ENCODE data around the gene CALD1.

Gene CALD1

DNA sequence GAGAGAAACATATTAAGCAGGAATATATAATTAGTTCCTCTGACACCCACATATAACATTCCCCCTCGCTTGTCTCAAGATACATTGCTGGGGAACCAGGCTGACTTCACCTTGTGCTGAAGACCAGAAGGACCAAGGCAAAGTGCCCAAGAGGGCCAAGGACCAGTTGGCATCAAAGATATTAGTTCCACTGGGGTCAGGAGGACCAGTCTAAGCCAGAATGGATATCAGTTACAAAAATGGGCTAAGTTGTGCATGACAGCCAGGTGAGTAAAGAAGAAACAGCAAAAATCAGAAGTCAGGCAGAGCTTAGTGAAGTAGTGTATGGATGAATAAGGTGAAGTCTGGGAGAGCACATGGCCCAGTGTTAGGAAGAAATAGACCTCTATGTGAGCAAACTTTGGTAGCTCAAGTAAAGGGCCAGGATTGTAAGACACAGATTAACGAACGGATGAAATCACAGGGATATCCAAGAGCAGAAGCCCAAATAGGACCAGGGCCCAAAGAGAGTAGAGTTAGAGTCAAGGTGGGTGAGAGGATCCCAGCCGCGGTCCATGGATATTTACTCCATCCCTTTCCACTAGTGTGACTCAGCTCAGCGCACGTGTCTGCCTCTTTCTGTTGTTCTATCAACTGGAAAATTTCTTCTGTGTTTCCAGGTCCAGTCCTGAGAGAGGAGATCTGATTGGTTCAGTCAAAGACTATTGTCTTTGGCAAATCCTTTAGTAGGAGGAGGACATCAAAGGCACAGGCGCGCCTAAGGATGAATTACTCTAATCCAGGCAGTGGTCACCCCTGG lies 5.0 kb downstream of the CALD1 start:
- no peak overlapping the region for H3K27ac ChIP-seq

DNA sequence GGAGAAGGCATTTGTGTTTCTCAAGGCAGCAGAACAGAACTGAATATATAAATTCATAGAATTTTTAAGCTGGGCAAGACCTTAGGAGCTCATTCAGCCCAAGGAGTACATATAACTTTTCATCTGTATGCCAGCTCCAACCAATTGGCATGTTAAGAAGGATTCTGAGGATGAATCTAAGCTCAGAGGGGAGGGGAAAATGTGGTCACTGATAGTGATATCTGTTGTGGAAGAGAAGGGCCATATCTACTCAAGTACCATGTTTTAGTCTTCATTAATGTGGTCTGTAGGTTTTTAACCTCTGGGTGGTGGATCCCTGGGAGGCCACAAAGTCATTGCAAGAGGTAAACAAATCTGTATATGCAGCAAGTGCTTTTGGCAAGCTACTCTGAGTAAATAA lies 6.4 kb downstream of the CALD1 start:
- no peak for DNase-seq (ENCODE audit: low read depth, low spot score)
- no peak overlapping the region for H3K27ac ChIP-seq

More for the DNA sequence above, 5.0 kb downstream of the CALD1 start:
- DNase-seq (ENCODE audit: low read depth, low spot score): no peak

- H3K27ac ChIP-seq: no peak overlapping the region
Observed at GRCh38 chr7:134787064-134787463, 7.6 kb downstream of the CALD1 start.

DNA sequence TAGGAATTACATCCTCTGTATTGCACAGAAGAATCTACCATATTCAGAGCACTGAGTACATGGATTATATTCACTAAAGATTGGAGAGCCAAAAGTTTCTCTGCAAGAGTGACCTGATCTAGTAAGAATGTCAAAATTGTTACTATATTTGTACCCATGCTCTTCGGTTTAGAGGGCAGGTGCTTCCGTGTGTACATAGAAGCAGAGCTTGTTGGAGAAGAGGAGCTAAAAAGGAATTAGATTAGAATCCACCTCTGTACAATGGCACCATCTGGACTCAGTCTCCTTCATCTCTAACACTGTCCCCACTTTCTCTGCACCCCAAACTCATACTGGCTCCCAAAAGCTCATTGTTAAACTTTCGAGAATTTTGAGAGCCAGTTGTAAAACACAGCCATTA lies 8.3 kb downstream of the CALD1 start:
- H3K27ac ChIP-seq: no peak overlapping the region
- no peak for DNase-seq (ENCODE audit: low read depth, low spot score)

More at GRCh38 chr7:134787064-134787463, 7.6 kb downstream of the CALD1 start:
- no peak for DNase-seq (ENCODE audit: low read depth, low spot score)

GRCh38 chr7:134788191-134788590 lies 8.8 kb downstream of the CALD1 start:
- H3K27ac ChIP-seq: no peak overlapping the region
- DNase-seq (ENCODE audit: low read depth, low spot score): no peak

DNA sequence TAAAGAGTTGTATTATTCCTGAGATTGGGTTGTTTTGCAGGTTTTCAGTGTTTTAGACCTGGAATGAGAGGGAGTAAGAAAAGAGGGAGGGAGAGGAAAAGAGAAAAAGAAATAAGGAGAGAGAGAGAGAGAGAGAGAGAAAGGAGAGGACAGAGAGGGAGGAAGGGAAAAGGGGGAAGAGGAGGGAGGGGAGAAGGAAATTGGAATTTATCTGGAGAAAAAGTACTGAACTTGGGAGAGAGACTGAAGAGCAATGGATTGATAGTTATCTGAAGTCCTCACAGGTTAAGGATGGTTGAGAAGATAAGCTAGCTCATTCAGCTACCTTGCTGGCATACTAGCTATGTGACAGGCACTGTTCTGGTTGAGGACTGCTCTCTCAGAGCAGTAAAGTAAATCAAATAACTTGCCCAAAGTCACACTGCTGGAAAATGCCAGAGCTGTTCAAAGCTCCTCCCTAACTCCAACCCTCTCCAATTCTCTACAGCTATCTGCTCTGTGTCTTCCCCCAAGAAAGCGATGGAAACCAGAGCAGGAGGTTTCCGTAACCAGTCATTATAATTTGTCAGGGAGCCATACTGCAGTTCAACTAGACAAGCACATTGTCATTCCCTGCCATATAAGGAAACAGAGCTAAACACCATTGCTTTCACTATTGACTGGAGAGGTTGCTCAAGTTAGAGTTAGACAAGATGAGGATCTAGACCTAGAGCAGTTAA lies 10.7 kb downstream of the CALD1 start:
- DNase-seq (ENCODE audit: low read depth, low spot score): no peak
- H3K27ac ChIP-seq: no peak overlapping the region

DNA sequence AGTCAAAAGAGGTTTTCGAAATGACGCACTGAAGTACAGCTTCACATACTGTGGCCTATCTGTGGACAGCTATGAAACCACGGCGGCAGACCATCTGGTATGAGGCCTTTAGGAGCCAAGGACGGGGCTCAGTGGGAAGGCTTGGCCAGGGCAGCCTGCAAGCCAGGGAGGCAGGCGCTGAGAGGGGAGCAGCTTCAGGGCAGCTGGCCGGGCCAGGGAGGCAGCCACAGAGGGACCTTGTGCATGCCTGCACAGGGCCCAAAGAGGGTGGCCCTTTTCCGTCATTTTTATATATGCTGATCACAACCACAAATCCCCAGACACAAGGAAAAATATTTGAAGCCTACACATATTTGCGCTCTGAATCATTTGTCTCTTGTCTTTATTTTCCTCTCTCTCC lies 13.5 kb downstream of the CALD1 start:
- H3K27ac ChIP-seq: no peak overlapping the region

DNA sequence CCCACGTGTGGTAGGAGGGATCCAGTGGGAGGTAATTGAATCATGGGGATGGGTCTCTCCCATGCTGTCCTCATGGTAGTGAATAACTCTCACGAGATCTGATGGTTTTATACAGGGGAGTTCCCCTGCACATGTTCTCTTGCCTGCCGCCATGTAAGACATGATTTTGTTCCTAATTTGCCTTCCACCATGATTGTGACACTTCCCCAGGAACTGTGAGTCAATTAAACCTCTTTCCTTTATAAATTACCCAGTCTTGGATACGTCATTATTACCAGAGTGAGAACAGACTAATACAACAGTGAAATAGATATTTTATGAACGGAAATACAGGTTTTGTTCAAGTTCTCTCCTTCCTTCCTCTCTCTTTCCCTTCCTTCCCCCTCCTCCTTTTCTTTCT lies 15.8 kb downstream of the CALD1 start:
- no peak overlapping the region for H3K27ac ChIP-seq
- DNase-seq (ENCODE audit: low read depth, low spot score): no peak

More for the DNA sequence above, 13.5 kb downstream of the CALD1 start:
- DNase-seq (ENCODE audit: low read depth, low spot score): no peak

GRCh38 chr7:134798155-134798554 lies 18.7 kb downstream of the CALD1 start:
- H3K27ac ChIP-seq: no peak overlapping the region
- no peak for DNase-seq (ENCODE audit: low read depth, low spot score)

DNA sequence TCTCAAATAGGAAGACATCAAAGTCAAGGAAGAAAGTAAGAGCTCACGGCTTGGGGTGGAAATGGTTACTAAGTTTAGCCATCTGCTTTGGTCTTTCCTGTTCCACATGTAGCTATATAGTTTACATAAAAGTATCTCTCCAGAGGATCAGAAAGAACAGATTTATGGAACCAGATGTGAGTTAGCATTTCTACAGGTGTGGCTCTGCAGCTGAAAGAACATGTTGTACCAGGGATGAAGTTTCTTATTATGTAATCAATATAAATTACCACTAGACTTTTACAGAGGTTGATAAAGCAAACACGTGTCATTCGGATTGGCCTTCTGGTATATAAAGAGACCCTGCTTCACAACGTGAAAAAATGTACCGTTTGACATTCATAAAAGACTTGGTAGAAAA lies 19.9 kb downstream of the CALD1 start:
- no peak overlapping the region for H3K27ac ChIP-seq
- DNase-seq (ENCODE audit: low read depth, low spot score): no peak

GRCh38 chr7:134802762-134803161 lies 23.3 kb downstream of the CALD1 start:
- no peak for DNase-seq (ENCODE audit: low read depth, low spot score)
- H3K27ac ChIP-seq: no peak overlapping the region

DNA sequence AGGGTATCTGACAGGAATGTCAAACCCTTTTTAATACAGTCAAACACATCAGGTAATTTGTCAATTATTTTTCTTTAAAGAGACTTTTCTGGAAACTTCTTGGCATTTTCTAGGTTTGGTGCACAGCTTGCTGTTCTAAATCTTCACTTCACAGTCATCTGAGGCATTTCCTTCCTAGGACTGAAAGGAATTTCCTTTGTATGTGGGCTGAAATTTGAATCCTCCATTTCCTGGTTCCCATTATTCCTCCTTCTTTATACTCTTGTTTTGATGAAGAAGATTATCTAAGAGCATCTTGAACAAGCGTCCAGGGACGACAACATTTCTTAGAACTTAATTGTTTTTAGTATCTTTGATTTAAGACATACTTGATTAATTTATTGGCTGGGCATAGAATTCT lies 24.9 kb downstream of the CALD1 start:
- no peak overlapping the region for H3K27ac ChIP-seq
- no peak for DNase-seq (ENCODE audit: low read depth, low spot score)

DNA sequence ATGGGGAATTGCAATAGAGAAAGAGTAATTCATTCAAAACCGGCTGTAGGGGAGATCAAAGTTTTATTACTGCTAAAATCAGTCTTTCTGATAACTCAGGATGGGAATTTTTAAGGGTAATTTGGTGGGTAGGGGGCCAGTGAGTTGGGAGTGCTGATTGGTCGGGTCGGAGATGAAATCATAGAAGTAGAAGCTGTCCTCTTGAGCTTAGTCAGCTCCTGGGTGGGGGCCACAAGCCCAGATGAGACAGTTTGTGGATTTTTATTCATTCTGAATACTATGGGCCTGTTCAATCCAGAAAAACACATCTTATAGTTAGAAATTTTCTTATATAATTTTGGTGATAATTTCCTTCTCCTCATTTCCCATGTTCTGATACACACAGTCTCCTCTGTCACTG lies 25.4 kb downstream of the CALD1 start:
- H3K27ac ChIP-seq: no peak overlapping the region
- no peak for DNase-seq (ENCODE audit: low read depth, low spot score)

GRCh38 chr7:134806197-134806596 lies 26.8 kb downstream of the CALD1 start:
- H3K27ac ChIP-seq: no peak overlapping the region
- no peak for DNase-seq (ENCODE audit: low read depth, low spot score)

DNA sequence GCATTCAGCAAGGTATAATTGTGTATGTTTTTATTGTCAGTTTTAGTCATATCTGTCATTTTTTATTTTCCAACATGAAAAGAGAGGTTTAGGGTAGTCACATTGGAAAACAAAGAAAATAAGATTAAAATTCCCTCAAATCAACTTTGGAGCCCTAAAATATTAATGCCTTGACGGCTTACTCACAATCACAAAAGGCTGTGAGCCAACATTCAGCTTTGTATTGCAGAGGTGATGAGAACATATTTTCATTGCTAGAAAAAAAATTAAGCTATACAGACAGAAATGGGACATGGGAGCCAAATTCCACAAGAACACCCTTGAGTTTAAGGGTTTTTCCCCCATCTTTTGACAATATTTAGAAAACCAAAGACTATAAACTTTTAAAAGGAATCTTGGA lies 30.2 kb downstream of the CALD1 start:
- no peak overlapping the region for H3K27ac ChIP-seq
- DNase-seq (ENCODE audit: low read depth, low spot score): no peak

GRCh38 chr7:134811765-134812164 lies 32.3 kb downstream of the CALD1 start:
- no peak overlapping the region for H3K27ac ChIP-seq
- no peak for DNase-seq (ENCODE audit: low read depth, low spot score)

- DNase-seq (ENCODE audit: low read depth, low spot score): no peak
- no peak overlapping the region for H3K27ac ChIP-seq
Observed at GRCh38 chr7:134813663-134814396, 34.4 kb downstream of the CALD1 start.

DNA sequence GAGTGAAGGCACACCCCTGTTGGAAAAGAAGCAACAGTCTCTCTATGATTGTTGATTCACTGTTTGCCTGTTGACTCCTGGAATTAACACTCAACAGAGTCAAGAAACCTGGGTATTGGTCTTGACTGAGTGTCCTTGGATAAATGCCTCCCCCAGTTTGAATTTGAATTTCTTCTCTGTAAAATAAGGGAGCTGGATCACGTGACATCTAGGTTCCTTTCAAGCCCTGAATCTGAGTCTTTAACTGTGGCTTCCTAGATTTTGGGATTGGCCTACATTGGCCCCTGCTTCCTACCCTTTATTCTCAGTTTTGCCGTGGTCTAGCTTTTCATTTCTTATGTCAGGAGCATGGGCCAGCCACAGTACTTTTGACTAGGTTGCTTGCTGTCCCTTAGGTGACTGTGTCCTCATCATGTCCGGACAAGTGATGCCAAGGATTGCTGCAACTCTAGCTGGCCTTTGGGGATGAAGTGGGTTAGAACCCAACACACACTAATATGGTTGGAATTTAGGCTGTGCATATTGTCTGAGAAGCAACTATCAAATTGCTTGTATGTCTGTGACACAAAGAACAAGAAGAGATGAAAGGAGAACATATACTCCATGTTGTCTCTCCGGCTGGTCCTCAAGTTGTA lies 35.4 kb downstream of the CALD1 start:
- H3K27ac ChIP-seq: peak overlapping the region; percentile 4
- no peak for DNase-seq (ENCODE audit: low read depth, low spot score)

GRCh38 chr7:134818613-134819345 lies 39.3 kb downstream of the CALD1 start:
- no peak for DNase-seq (ENCODE audit: low read depth, low spot score)
- H3K27ac ChIP-seq: no peak overlapping the region

DNA sequence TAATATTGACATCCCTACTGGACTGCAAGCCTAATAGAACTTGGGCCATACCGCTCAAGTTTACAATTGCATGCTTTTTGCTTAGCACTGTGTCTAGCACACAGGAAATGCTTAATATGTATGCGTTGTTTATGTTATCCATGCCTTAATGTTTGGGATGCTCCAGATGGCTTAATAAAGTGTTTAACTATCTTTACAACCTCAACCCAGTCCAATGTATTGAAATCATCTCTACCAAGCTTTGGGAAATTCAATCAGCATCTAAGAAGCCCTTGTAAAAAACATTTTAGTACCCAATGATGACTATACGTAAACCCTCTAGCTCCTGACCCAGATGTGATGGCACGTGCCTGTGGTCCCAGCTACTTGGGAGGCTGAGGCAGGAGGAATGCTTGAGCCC lies 40.0 kb downstream of the CALD1 start:
- H3K27ac ChIP-seq: no peak overlapping the region
- no peak for DNase-seq (ENCODE audit: low read depth, low spot score)

Measured in epithelial cell of prostate (primary cell).